Loucy (cell line): ENCODE measurements around the gene SSH3.

Experiments
- CTCF ChIP-seq: fragments of 200-600 bp; sonication (generic); conservative IDR thresholded peaks from 2 replicates; pipeline ENCODE4 v1.5.1; 2014; ENCODE audit warnings: mild to moderate bottlenecking, antibody characterized with exemption, low read length
- EZH2phosphoT487 ChIP-seq: fragments of 200-600 bp; IDR thresholded peaks from 2 replicates; pipeline ENCODE4 v1.6.1; 2018; ENCODE audit warnings: antibody characterized with exemption, mild to moderate bottlenecking, moderate library complexity, borderline replicate concordance

- no peak for TF ChIP-seq CTCF
- no peak for TF ChIP-seq EZH2phosphoT487
These were observed 32.2 kb upstream of the SSH3 start for GRCh38 chr11:67271205-67271540.
